GM18861 (cell line): ENCODE data around the gene OXGR1.
A peak's percentile ranks its signal among the peaks of the same experiment; 100 is the strongest.

Experiments used
- ATAC-seq: cut with Tn5 transposase; IDR thresholded peaks from one replicate; pipeline ENCODE4 v1.9.1; 2021; ENCODE audit not compliant: unreplicated experiment

Gene OXGR1

DNA sequence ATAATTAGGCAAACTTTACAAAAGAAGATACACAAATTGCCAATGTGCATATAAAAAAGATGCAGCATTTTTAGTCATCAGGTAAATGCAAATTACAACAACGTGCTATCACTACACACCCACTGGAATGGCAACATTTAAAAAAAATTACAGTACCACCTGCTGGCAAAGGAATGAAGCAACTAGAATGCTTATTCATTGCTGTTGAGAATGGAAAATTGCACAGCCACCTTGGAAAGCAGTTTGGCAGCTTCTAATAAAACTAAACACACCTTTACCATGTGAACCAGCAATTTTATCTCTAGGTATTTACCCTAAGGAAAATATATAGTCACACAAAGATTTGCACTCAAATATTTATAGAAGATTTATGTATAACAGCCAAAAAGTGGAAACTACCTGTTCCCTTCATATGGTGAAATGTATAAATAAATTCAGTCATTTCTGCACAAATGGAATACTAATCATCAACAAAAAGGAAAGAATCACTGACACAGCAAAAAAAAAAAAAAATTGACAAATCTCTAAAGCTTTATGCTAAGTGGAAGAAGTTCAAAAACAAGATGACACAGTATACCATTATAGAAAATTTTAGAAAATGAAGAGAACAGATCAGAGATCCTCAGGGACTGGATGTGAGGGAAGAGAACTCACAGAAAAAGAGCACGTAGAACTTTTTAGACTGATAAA, 30.3 kb downstream of the OXGR1 start:
- no peak for ATAC-seq

DNA sequence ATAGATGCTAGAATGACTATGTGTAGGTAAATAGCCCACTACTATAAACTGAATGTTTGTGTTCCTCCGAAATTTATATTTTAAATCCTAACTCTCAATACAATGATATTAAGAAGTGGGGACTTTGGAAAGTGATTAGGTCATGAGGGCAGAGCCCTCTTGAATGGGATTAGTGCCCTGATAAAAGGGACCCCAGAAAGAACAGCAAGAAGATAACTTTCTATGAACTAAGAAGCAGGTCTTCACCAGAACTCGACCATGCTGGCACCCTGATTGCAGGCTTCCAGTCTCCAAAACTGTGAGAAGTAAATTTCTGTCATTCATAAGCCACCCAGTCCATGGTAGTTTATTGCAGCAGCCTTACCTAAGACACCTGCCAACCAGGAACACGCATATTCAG, 33.9 kb downstream of the OXGR1 start:
- ATAC-seq, result no peak

DNA sequence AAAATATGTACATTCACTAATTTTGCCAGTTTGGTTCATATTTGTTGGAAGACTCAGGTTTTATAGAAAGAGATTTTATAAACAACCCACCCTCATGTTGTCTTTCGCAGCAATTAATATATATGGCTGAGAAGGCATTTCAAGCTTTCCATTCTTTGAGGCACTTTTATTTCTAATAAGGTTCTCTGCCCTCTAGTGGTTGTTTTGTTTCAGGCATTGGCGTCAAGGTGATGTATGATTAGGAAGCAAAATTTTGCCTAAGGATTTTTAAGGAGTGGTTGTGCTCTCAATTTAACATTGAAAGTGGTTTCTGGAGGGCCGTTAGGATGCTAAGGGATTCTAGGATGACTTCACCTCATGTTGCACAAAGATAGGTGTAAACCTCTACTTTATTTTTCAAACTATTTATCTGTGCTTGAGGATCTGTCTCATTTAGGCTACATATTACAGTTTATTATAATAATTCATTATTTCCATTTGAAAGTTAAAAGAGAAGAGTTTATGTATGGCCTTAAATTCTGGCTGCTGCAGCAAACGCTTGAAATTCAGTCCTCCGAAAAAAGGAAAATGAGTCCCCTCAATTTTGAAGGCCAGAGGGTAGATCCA, 35.9 kb downstream of the OXGR1 start:
- peak; percentile 77 for ATAC-seq

DNA sequence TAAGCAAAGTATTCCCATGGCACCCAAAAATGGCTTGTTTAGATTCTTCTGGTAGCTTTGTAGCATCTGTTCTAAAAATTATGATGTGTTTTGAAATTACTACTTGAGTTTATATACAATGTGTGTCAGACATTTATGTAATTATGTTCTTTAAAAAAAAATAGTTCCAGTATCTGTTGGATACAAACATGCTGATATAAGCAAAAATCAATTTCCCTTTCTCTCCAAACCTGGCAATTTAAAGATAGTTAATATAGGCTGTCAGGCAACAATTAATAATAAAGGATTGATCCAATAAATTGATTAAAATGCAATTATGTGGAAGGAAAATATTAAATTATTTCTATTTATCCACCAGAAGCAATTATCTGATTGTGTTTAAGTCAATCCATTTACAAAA, 41.7 kb downstream of the OXGR1 start:
- no peak for ATAC-seq

DNA sequence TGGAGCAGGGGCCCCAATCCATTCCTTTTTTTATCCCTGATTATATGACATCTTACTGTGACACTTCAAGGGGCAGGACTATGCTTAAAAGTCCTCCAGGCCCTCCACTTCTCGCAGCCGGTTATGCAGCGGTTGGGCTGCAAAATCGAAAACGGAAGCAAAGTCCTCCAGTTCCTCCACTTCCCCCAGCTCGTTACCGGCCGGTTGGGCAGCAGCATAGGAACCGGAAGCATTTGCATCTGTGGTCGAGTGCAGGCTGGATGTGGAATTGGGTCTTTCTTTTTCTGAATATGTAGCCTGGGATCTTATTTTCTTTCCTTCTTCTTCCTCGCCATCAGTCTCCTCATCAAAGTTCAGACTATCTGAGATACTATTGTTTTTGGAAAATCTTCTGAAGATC, 46.1 kb downstream of the OXGR1 start:
- no peak for ATAC-seq

DNA sequence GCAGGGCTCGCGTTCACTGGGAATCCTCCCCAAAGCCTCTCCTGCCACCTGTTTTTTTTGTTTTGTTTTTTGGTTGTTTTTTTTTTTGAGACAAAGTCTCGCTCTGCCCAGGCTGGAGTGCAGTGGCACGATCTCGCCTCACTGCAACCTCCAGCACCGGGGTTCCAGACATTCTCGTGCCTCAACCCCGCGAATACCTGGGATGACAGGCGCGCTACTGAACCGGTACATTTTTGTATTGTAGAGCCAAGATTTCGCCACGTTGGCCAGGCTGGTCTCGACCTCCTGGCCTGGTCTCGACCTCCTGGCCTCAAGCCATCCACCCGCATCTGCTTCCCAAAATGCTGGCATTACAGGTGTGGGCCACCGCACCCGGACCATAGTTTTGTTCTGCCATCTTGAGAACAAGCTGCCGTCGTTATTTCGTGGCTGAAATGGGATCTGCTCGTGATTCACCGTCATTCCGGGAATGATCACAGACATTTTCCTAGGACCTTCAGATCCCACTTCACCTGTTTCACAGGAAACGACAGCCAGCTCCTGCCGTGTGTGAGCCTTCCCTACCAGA, 46.8 kb downstream of the OXGR1 start:
- ATAC-seq, result no peak

DNA sequence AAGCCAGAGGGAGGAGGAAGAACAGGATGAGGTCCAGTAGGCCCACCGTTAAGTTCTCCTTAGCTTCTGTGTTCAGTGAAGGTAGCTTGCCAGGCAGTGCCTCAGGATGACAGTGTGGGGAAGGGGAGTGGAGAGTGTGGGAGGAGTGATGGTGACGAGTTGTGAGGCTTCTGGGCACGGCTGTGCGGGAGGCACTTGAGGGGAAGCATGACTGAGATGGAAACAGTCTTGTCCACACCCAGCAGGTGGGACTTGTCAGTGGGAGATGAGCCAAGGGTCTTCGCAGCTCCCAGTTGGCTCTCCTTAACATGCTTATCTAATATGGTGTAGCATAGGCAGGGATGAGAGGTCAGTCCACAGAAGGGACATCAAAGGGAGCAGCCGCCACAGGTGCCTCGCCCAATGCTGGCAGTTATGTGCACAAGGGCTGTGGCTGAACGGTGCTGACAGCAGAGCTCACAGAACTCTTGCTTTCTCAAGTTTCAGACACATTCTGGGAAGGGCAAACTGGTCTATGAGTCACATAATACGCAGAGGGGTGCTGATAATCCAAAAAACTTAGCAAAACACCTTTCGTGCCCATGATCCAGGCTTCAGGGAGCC, 47.5 kb downstream of the OXGR1 start:
- ATAC-seq, result no peak

DNA sequence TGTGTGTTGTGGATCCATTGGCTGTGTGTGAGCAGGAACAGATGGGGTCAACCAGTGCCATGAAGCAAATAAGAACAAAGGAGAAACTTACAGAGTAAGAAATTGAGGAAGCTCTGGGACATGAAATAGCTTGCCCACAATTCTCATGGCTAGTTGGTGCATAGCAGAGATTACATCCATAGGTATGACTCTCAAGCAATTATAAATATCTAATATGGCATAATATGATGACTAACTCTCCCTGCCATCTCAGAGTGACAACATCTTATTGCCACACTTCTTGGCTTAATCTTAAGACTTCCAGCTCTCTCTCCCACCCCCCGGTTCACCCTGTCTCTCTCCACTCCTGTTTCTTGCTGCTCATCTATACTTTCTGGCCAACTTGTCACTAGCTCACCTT, 53.3 kb downstream of the OXGR1 start:
- no peak for ATAC-seq

DNA sequence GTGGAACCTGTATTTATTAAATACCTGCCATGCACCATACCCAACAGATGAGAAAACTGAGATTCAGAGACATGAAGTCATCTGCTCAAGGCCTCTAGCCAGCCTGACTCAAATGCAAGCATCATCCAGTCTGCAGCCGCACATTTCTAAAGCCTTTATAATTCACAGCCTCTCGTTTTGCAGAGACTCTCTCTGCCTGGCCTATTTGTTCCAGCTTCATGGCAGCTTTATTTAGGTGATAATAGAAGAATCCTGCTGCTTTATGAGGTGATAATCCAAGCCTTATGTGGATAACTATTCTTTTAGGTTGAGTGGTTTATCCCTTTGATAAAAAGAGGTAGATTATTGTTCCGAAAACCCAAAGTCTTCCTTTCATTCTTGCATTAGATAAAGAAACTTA, 58.4 kb downstream of the OXGR1 start:
- ATAC-seq, result no peak
